ENCODE results near the gene PIKFYVE.
"Not testable (repeated sequence)": the region's sequence is repeated elsewhere in the genome, so short reads cannot be mapped to it uniquely, and the experiment has no call there.

PIKFYVE gene

GRCh38 chr2:208248601-208249000 lies 17.5 kb upstream of the PIKFYVE start:
- ATAC-seq (replicated peaks; ENCODE audit: extremely low read depth, poor library complexity, severe bottlenecking) (no peak), DNase-seq (ENCODE audit: low spot score in 2 of 2) (no peak)
- Mint-ChIP-seq H3K27me3 (no peaks in the 10 kb centered on the region), H3K27ac (ENCODE audit: low read depth) (no peak overlapping the region), H3K9me3 (no peaks in the 10 kb centered on the region), H3K36me3 (ENCODE audit: insufficient read depth) (peaks cover 45% of the 10 kb centered on the region), H3K4me1 (peaks cover 13% of the 10 kb centered on the region), H3K4me3 (no peak overlapping the region)

DNA sequence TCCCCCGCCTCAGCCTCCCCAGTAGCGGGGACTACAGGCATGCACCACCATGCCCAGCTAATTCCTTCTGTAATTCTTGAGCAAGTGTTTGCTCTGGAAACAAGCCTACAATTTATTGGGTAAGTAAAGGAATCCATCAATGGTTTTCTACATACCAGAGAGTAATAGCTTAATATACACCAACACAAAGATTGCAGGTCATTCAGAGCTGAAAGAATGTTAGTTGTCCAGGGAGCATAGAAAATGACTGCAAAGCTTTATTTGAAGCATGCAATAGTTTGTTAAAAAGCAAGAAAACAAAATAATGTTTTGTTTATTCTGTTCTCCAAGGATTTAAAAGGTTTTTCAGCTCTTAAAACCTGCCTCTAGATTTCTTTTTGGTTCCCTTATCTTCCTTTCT lies 16.8 kb upstream of the PIKFYVE start:
- no peaks in the 10 kb centered on the region for H3K27me3 Mint-ChIP-seq
- no peak overlapping the region for H3K27ac Mint-ChIP-seq (ENCODE audit: low read depth)
- no peak for ATAC-seq (replicated peaks; ENCODE audit: extremely low read depth, poor library complexity, severe bottlenecking)
- H3K9me3 Mint-ChIP-seq, result no peaks in the 10 kb centered on the region
- H3K4me3 Mint-ChIP-seq, result no peak overlapping the region
- peaks cover 17% of the 10 kb centered on the region for H3K4me1 Mint-ChIP-seq
- DNase-seq (ENCODE audit: low spot score in 2 of 2), result no peak
- peaks cover 40% of the 10 kb centered on the region for H3K36me3 Mint-ChIP-seq (ENCODE audit: insufficient read depth)

DNA sequence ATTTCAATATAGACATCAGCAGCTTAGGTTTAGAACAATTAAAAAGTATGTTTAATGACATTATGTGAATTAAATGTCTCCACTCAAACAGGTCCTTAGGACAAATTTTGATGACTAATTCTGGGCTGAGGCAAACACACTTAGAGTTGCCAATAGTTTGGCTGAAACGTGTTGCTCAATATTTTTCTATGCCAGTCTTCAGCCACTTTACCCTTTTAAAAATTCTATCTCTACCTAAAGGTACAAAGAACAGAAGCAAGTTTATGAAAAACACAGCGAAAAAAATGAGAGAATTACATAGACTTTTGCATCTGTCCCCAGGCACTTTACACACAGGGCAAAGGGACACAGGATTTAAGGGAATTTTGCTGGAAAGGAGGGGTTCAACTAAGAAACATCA lies 15.7 kb upstream of the PIKFYVE start:
- no peaks in the 10 kb centered on the region for H3K9me3 Mint-ChIP-seq
- no peak for ATAC-seq (replicated peaks; ENCODE audit: extremely low read depth, poor library complexity, severe bottlenecking)
- no peak overlapping the region for H3K27ac Mint-ChIP-seq (ENCODE audit: low read depth)
- H3K27me3 Mint-ChIP-seq, result no peaks in the 10 kb centered on the region
- DNase-seq (ENCODE audit: low spot score in 2 of 2), result no peak
- H3K36me3 Mint-ChIP-seq (ENCODE audit: insufficient read depth), result peaks cover 43% of the 10 kb centered on the region
- H3K4me3 Mint-ChIP-seq, result no peak overlapping the region
- H3K4me1 Mint-ChIP-seq, result peaks cover 27% of the 10 kb centered on the region

DNA sequence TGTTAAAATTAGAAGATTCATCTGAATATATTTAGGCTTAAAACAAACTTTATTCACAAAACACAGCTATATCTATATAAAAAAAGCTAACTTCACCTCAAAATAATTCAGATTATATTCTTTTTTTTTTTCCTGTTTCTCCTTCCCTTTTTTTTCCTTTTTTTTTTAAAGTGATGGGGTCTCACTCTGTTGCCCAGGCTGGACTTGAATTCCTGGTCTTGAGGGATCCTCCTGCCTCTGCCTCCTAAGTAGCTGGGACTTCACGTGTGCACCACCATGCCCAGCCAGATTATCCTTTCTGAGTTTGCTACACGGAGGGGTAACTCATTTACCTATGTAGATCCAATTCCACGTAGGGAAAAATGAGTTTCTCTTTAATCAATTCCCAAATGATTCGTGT lies 15.0 kb upstream of the PIKFYVE start:
- Mint-ChIP-seq H3K36me3 (ENCODE audit: insufficient read depth) (peaks cover 40% of the 10 kb centered on the region), H3K27ac (ENCODE audit: low read depth) (no peak overlapping the region), H3K4me1 (peaks cover 32% of the 10 kb centered on the region), H3K9me3 (no peaks in the 10 kb centered on the region), H3K27me3 (no peaks in the 10 kb centered on the region), H3K4me3 (no peak overlapping the region)
- ATAC-seq (replicated peaks; ENCODE audit: extremely low read depth, poor library complexity, severe bottlenecking), result no peak
- no peak for DNase-seq (ENCODE audit: low spot score in 2 of 2)

DNA sequence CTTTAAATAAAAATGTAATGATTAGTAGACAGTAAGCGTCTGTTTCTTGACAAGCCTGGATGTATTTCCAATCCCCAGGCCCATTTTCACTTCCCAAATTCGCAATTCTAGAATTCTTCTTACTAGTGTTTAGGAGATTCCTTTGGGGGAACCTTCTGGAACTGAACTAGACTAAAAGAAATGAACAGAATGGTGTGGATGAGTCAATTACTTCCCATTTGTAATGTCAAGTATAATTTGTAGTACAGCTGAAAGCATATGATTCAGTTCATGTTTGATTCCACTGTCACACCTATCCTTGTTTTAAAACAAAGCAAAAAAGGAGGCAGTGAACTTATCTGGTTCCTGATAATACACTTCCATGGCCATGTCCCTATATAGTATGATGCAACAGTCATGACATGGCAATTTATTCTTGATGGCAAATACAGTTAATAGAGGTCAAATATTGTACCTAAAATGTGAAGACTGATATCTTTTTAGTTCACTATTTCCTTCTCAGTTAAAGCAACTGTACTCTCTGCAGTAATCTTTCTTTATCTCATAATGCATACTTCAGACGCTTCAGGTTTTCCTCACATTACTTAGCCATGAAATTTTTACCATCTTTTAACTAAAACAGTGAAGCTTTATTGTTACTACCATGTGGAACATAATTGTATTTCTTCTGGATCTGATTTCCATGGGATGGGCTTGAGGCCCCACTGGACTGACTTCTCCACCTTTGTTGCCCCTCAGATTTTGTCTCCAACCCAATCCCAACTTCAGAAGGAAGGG lies 13.2 kb upstream of the PIKFYVE start:
- Mint-ChIP-seq H3K36me3 (ENCODE audit: insufficient read depth) (peaks cover 35% of the 10 kb centered on the region), H3K4me1 (peaks cover 32% of the 10 kb centered on the region), H3K27me3 (no peaks in the 10 kb centered on the region), H3K9me3 (no peaks in the 10 kb centered on the region), H3K4me3 (peak overlapping the region; percentile 98), H3K27ac (ENCODE audit: low read depth) (peak overlapping the region; percentile 16)
- no peak for ATAC-seq (replicated peaks; ENCODE audit: extremely low read depth, poor library complexity, severe bottlenecking)
- no peak for DNase-seq (ENCODE audit: low spot score in 2 of 2)

DNA sequence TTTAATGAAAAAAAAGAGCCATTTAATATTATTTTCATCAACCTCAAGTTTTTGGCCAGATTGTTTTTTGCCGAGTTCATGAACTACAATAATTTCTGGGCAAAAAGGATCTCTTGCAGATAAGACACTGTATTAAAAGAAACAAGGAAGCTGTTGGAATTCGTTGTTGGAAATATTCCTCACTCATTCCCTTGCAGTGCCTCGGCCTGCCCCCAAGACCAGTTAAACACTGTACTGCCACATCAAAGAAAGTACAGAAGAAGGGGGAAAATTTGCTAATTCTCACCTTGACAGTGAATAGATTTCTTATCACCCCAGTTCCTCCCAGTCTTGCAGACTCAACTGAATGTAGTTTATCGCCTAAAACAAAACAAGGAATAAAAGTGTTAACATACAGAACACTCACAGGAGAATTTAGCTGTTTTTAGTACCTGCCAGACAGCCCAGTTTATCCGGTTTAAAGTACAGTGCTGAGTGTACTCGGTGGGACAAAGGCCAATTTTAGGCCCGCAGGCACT lies 12.4 kb upstream of the PIKFYVE start:
- Mint-ChIP-seq H3K9me3 (no peaks in the 10 kb centered on the region), H3K4me1 (peaks cover 32% of the 10 kb centered on the region), H3K4me3 (peak overlapping the region; percentile 98), H3K27me3 (no peaks in the 10 kb centered on the region), H3K36me3 (ENCODE audit: insufficient read depth) (peaks cover 29% of the 10 kb centered on the region), H3K27ac (ENCODE audit: low read depth) (peak overlapping the region; percentile 16)
- DNase-seq (ENCODE audit: low spot score in 2 of 2) (no peak), ATAC-seq (replicated peaks; ENCODE audit: extremely low read depth, poor library complexity, severe bottlenecking) (no peak)

DNA sequence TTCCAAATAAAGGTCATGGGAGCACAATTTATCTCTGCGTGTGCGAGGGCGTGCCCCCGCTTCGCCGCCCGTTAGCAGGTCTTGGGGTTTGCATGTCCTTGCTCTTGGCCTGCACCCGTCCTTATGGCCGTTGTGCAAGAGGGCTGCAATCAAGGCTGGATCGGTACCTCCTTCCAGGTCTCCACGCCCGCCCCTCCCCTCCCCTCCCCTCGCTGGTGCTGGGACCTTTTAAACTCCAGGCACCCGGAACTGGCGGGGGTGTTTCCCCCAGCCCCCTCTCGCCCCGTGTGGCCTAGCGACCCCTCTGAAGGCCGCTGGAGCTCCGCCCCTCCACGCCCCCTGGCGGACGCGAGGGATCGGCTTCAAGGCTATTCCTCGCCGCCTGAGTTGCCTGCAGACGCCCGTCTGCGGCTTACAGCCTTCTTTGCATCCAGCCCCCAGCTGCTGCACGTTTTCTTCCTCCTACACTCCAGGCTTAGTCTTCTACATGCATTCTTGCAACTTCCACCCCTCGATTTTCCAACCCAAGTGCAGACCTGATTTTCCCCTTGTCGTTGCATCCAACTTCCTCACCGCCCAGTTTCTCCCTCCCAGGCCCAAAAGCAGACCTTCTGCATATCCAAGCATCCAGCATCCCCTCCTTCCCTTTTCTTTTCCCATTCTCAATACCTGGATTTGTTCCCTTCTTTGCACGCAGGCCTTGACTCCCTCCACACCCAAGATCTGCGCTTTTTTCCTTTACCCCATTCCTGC lies 11.8 kb upstream of the PIKFYVE start:
- peaks cover 32% of the 10 kb centered on the region for H3K4me1 Mint-ChIP-seq
- H3K27ac Mint-ChIP-seq (ENCODE audit: low read depth), result peak overlapping the region; percentile 95
- DNase-seq (ENCODE audit: low spot score in 2 of 2), result peak; percentile 65 to 73
- peaks cover 26% of the 10 kb centered on the region for H3K36me3 Mint-ChIP-seq (ENCODE audit: insufficient read depth)
- peak overlapping the region; percentile 98 for H3K4me3 Mint-ChIP-seq
- no peaks in the 10 kb centered on the region for H3K27me3 Mint-ChIP-seq
- no peaks in the 10 kb centered on the region for H3K9me3 Mint-ChIP-seq
- ATAC-seq (replicated peaks; ENCODE audit: extremely low read depth, poor library complexity, severe bottlenecking), result peak; percentile 75

DNA sequence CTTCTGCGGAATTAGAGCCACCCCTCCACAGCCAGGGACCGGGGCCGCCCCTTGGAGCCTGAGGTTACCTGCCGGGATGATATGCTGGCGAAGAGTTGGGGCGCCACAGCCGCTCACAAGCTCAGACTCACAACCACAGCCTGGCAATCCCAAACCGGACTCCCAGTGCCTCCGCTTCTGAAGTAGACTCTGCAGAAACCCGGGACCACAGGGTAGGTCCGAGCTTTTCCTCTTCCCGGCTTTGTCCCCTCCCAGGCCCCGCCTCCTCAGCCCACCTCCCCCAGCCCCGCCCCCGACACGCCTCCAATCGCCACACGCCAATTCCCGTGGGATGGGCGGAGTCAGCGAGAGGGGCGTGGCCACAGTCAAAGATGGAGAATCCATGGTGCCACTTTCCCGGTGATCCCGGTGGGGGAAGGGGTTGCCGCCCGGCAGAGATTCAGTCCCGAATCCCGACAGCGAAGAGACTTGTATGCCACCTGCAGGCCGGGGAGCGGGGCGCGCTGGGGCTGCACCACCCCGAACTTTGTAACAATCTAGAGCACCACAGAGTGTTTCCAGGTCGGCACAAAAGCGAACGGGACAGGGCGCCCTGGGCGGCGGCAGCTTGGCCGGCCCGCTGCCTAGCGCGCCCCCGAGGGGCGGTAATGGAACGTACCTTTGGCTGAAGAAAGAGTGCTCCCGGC lies 11.0 kb upstream of the PIKFYVE start, which contains the start of gene IDH1:
TSS of gene IDH1 (minus strand) at position 201 of the 686 bp plus-strand sequence. CDS start 3,520 bp downstream, outside the sequence.
- H3K4me1 Mint-ChIP-seq, result peaks cover 27% of the 10 kb centered on the region
- peaks cover 20% of the 10 kb centered on the region for H3K36me3 Mint-ChIP-seq (ENCODE audit: insufficient read depth)
- peak; percentile 77 for ATAC-seq (replicated peaks; ENCODE audit: extremely low read depth, poor library complexity, severe bottlenecking)
- H3K4me3 Mint-ChIP-seq, result peak within 1 kb of the TSS; percentile 98
- peak within 1 kb of the TSS; percentile 95 for H3K27ac Mint-ChIP-seq (ENCODE audit: low read depth)
- H3K9me3 Mint-ChIP-seq, result no peaks in the 10 kb centered on the region
- DNase-seq (ENCODE audit: low spot score in 2 of 2), result peak; percentile 82 to 96
- H3K27me3 Mint-ChIP-seq, result no peaks in the 10 kb centered on the region

DNA sequence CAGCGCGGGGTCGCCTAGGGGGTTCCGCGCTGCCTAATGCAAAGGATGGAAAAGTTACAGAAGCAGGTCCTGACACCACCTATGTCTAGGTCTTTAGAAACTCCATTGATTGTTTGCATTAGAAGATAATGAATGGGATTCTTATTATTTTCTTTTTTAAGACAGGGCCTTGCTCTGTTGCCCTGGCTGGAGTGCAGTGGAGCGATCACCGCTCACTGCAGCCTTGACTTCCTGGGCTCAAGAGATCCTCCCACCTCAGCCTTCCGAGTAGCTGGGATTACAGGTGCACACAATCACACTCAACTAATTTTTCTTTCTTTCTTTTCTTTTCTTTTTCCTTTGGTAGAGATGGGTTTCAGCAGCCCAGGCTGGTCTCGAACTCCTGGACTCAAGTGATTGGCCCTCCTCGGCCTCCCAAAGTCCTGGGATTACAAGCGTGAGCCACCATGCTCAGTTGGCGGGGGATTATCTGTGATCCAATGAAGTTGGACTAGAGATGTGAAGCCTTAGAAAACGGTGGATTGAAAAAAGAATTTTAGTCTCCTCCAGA lies 10.4 kb upstream of the PIKFYVE start:
- Mint-ChIP-seq H3K4me1 (peaks cover 27% of the 10 kb centered on the region), H3K27me3 (no peaks in the 10 kb centered on the region), H3K9me3 (no peaks in the 10 kb centered on the region), H3K27ac (ENCODE audit: low read depth) (no peak overlapping the region), H3K36me3 (ENCODE audit: insufficient read depth) (peaks cover 15% of the 10 kb centered on the region), H3K4me3 (peak overlapping the region; percentile 98)
- no peak for DNase-seq (ENCODE audit: low spot score in 2 of 2)
- no peak for ATAC-seq (replicated peaks; ENCODE audit: extremely low read depth, poor library complexity, severe bottlenecking)

DNA sequence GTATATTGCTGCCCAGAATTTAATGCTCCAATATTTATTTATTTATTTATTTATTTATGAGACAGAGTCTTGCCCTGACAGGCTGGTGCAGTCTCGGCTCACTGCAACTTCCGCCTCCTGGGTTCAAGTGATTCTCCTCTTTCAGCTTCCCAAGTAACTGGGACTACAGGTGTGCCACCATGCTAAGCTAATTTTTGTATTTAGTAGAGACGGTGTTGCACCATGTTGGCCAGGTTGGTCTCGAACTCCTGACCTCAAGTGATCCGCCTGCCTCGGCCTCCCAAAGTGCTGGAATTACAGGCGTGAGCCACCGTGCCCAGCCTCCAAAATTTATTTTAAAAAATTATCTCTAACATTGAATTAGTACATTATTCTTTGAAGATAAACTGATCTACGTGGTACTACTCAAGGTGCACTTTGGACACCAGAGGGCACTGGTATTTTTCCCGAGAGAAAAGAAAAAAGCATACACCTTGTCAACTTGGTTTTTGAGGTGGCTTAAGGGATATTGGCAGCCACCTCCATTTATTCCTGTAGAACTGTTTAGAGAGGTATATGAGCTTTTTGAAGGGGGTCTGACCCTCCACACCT lies 9.8 kb upstream of the PIKFYVE start:
- no peak for ATAC-seq (replicated peaks; ENCODE audit: extremely low read depth, poor library complexity, severe bottlenecking)
- H3K27ac Mint-ChIP-seq (ENCODE audit: low read depth), result no peak overlapping the region
- peaks cover 9% of the 10 kb centered on the region for H3K36me3 Mint-ChIP-seq (ENCODE audit: insufficient read depth)
- DNase-seq (ENCODE audit: low spot score in 2 of 2), result no peak
- H3K4me3 Mint-ChIP-seq, result peak overlapping the region; percentile 98
- no peaks in the 10 kb centered on the region for H3K27me3 Mint-ChIP-seq
- H3K9me3 Mint-ChIP-seq, result no peaks in the 10 kb centered on the region
- H3K4me1 Mint-ChIP-seq, result peaks cover 27% of the 10 kb centered on the region

GRCh38 chr2:208256849-208257813 lies 8.9 kb upstream of the PIKFYVE start:
- not testable (repeated sequence) for H3K4me3 Mint-ChIP-seq; H3K9me3 Mint-ChIP-seq; H3K27ac Mint-ChIP-seq (ENCODE audit: low read depth); H3K36me3 Mint-ChIP-seq (ENCODE audit: insufficient read depth); DNase-seq (ENCODE audit: low spot score in 2 of 2); H3K27me3 Mint-ChIP-seq; ATAC-seq (replicated peaks; ENCODE audit: extremely low read depth, poor library complexity, severe bottlenecking)
- peaks cover 27% of the 10 kb centered on the region for H3K4me1 Mint-ChIP-seq

All from central memory CD8-positive, alpha-beta T cell (primary cell).